GM12875 (cell line): ENCODE results near the gene ANKS6.

Experiments
- H3K4me3 ChIP-seq: one replicate; pipeline ENCODE4 v1.5.1; 2011; ENCODE audit warnings: low read depth, low read length, control low read depth
- CTCF ChIP-seq: IDR thresholded peaks from 2 replicates; pipeline ENCODE4 v1.5.1; 2011; ENCODE audit warnings: low read depth, mild to moderate bottlenecking, control low read depth, inconsistent platforms, low read length, moderate library complexity, borderline replicate concordance; ENCODE audit not compliant: insufficient read depth

The ANKS6 gene

GRCh38 chr9:98707166-98708102, 88.9 kb downstream of the ANKS6 start:
- peak; percentile 67 for TF ChIP-seq CTCF
- no peak overlapping the region for H3K4me3 ChIP-seq

GRCh38 chr9:98706651-98707165, 89.6 kb downstream of the ANKS6 start:
- no peak overlapping the region for H3K4me3 ChIP-seq
- no peak for TF ChIP-seq CTCF

DNA sequence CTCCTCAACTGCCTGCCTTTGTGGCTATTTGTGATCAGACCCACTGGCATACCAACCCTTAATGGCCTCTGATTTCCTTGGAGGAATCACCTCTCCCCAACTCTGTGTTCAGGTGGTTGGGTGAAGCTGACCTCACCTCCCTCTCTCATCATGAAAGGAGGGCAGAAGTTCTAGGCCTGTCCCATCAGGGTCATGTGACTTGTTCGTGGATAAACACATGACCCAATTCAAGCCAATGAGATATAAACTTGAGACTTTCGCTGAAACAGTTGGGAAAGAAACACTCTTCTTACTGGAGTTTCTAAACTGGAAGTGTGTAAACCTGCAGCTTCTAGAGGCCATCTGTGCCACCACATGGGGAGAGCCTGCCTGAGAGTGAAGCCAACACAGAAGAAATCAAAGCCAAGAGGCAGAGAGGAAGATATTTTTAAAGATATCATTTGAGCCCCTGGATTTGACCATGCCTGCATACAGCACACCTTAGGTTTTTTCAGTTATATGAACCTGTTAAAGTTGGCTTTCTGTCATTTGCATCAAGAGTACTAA, 93.4 kb downstream of the ANKS6 start:
- no peak for TF ChIP-seq CTCF

DNA sequence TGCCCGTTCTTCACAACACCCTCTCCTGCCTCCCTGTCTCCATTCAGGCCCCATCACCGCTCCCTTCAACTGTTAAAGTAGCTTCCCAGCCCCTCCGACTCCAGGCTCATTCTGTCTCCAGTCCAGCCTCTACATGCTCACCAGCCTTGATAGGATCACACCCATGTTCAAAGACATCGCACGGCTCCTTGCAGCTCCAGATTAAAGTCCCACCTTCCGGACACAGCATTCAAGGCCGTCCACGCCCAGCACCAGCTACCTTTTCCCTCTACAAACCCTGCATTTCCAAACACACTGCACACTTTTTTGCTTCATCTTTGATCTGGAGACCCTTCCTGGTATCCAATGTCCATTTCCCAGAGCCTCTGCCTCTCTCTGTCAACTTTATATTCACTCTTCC, 94.0 kb downstream of the ANKS6 start:
- no peak for TF ChIP-seq CTCF

More for the DNA sequence above, 93.4 kb downstream of the ANKS6 start:
- H3K4me3 ChIP-seq, result no peak overlapping the region

GRCh38 chr9:98701576-98701975, 94.8 kb downstream of the ANKS6 start:
- no peak for TF ChIP-seq CTCF

More for the DNA sequence above, 94.0 kb downstream of the ANKS6 start:
- no peak overlapping the region for H3K4me3 ChIP-seq

GRCh38 chr9:98700801-98701200, 95.6 kb downstream of the ANKS6 start:
- TF ChIP-seq CTCF, result no peak
- no peak overlapping the region for H3K4me3 ChIP-seq

More at GRCh38 chr9:98701576-98701975, 94.8 kb downstream of the ANKS6 start:
- no peak overlapping the region for H3K4me3 ChIP-seq
